Adipose tissue (tissue), 3 donors: Measurements from ENCODE around the gene ELMO2. TPM values are rescaled to one million over a fixed set of nuclear protein-coding genes. Genes with fewer than 3 reads are reported as not detected.

Experiments used
- H3K27ac ChIP-seq: one replicate; pipeline ENCODE4 v1.5.1; 2013; ENCODE audit warnings: low read depth, low read length
- WGBS, 3 donors: extraction: QIAGEN DNeasy Blood & Tissue Kit; methylation state at CpG; one replicate each; pipeline ENCODE4 v1.1.7; 2013; 5-methylcytosine and 5-hydroxymethylcytosine counted together
- polyA plus RNA-seq, 3 donors: library from polyadenylated mRNA; stranded (reverse); fragments of 200-250 nt; gene quantifications; one replicate each; pipeline ENCODE4 v1.2.3, GENCODE V29; 2013
- donor health status: healthy with polysubstance abuse.
- donor health status: Bipolar disorder and iron deficiency.
- donor health status: healthy.

Gene ELMO2
- polyA plus RNA-seq, 3 donors: 13.0 to 22.8 (median 21.9) TPM

- H3K27ac ChIP-seq: no peak overlapping the region
- WGBS, 3 donors: 71 to 88% (median 74%) methylated on average over 4 of the region's 4 CpGs
These were observed 30.1 kb downstream of the ELMO2 start for GRCh38 chr20:46376196-46376785.

- 84 to 90% (median 88%) methylated on average over 5 of the region's 5 CpGs for WGBS, 3 donors
- H3K27ac ChIP-seq: no peak overlapping the region
These were observed 30.6 kb downstream of the ELMO2 start for GRCh38 chr20:46375771-46376170.

GRCh38 chr20:46374383-46374782, 32.0 kb downstream of the ELMO2 start:
- no peak overlapping the region for H3K27ac ChIP-seq
- 81 to 94% (median 93%) methylated on average over 7 of the region's 7 CpGs for WGBS, 3 donors

- 56 to 92% (median 70%) methylated on average over 10 of the region's 10 CpGs for WGBS, 3 donors
- H3K27ac ChIP-seq: no peak overlapping the region
These were observed 34.8 kb downstream of the ELMO2 start for GRCh38 chr20:46371656-46372055.

GRCh38 chr20:46368902-46369268, 37.5 kb downstream of the ELMO2 start:
- no peak overlapping the region for H3K27ac ChIP-seq
- 83 to 90% (median 84%) methylated on average over 5 of the region's 5 CpGs for WGBS, 3 donors

- WGBS, 3 donors: 87 to 92% (median 90%) methylated on average over 6 of the region's 6 CpGs
- no peak overlapping the region for H3K27ac ChIP-seq
These were observed 38.2 kb downstream of the ELMO2 start for GRCh38 chr20:46367967-46368901.

- no peak overlapping the region for H3K27ac ChIP-seq
- 64 to 76% (median 71%) methylated on average over 5 of the region's 5 CpGs for WGBS, 3 donors
These were observed 39.2 kb downstream of the ELMO2 start for GRCh38 chr20:46367234-46367633.

GRCh38 chr20:46366826-46367225, 39.6 kb downstream of the ELMO2 start:
- 80 to 86% (median 83%) methylated on average over 5 of the region's 5 CpGs for WGBS, 3 donors
- no peak overlapping the region for H3K27ac ChIP-seq

- no peak overlapping the region for H3K27ac ChIP-seq
- 82 to 95% (median 83%) methylated on average over 5 of the region's 5 CpGs for WGBS, 3 donors
These were observed 40.8 kb downstream of the ELMO2 start for GRCh38 chr20:46365487-46366220.

- 51 to 62% (median 62%) methylated on average over 10 of the region's 10 CpGs for WGBS, 3 donors
These were observed 41.5 kb downstream of the ELMO2 start for GRCh38 chr20:46364670-46365486.

GRCh38 chr20:46363874-46364669, 42.3 kb downstream of the ELMO2 start:
- H3K27ac ChIP-seq: peak overlapping the region; percentile 95
- 0 to 1% (median 1%) methylated on average over 55 to 64 of the region's 64 CpGs for WGBS, 3 donors

More at GRCh38 chr20:46364670-46365486, 41.5 kb downstream of the ELMO2 start:
- H3K27ac ChIP-seq: no peak overlapping the region

- H3K27ac ChIP-seq: no peak overlapping the region
- WGBS, 3 donors: 47 to 59% (median 49%) methylated on average over 12 to 14 of the region's 14 CpGs
These were observed 43.2 kb downstream of the ELMO2 start for GRCh38 chr20:46362921-46363867.

- H3K27ac ChIP-seq: no peak overlapping the region
- WGBS, 3 donors: 53 to 75% (median 61%) methylated on average over 2 of the region's 2 CpGs
These were observed 44.6 kb downstream of the ELMO2 start for GRCh38 chr20:46361811-46362210.

- H3K27ac ChIP-seq: no peak overlapping the region
- WGBS, 3 donors: 52 to 82% (median 55%) methylated on average over 5 of the region's 5 CpGs
These were observed 45.0 kb downstream of the ELMO2 start for GRCh38 chr20:46361381-46361780.

GRCh38 chr20:46359233-46359751, 47.1 kb downstream of the ELMO2 start:
- 29 to 57% (median 34%) methylated on average over 10 of the region's 10 CpGs for WGBS, 3 donors
- H3K27ac ChIP-seq: no peak overlapping the region

GRCh38 chr20:46358346-46359058, 47.9 kb downstream of the ELMO2 start:
- no peak overlapping the region for H3K27ac ChIP-seq
- WGBS, 3 donors: 68 to 94% (median 82%) methylated on average over 19 of the region's 19 CpGs
